Neural cell (in vitro differentiated cells): ENCODE data around the gene EFCAB11.

ENCODE experiments used
- CTCF ChIP-seq: fragments of 450-650 bp; IDR thresholded peaks from 2 replicates; pipeline ENCODE4 v1.5.1; 2014; ENCODE audit warnings: antibody characterized with exemption, mild to moderate bottlenecking, moderate library complexity; ENCODE audit not compliant: poor library complexity, severe bottlenecking
- EP300 ChIP-seq: fragments of 450-650 bp; conservative IDR thresholded peaks from 2 replicates; pipeline ENCODE4 v1.6.1; 2014; ENCODE audit warnings: antibody characterized with exemption, mild to moderate bottlenecking, moderate library complexity; ENCODE audit not compliant: poor library complexity, severe bottlenecking
- EZH2 ChIP-seq: fragments of 200-600, 300-800 bp; shearing (Covaris generic), sonication (generic); IDR thresholded peaks from 2 replicates; pipeline ENCODE4 v1.6.1; 2014; ENCODE audit warnings: antibody characterized with exemption, low read length, borderline replicate concordance, mild to moderate bottlenecking; ENCODE audit not compliant: insufficient read depth, poor library complexity, severe bottlenecking
- MXI1 ChIP-seq: fragments of 450-650 bp; conservative IDR thresholded peaks from 2 replicates; pipeline ENCODE4 v1.6.1; 2014; ENCODE audit warnings: antibody characterized with exemption, mild to moderate bottlenecking; ENCODE audit not compliant: poor library complexity, severe bottlenecking
- POLR2AphosphoS5 ChIP-seq: IDR thresholded peaks from 2 replicates; pipeline ENCODE4 v1.6.1; 2012
- RAD21 ChIP-seq: fragments of 450-650 bp; conservative IDR thresholded peaks from 2 replicates; pipeline ENCODE4 v1.6.1; 2014; ENCODE audit warnings: antibody characterized with exemption, mild to moderate bottlenecking, moderate library complexity
- TAF1 ChIP-seq: IDR thresholded peaks from 2 replicates; pipeline ENCODE4 v1.6.1; 2012; ENCODE audit warnings: low read depth

- TF ChIP-seq CTCF, result no peak
- no peak for TF ChIP-seq MXI1
- TF ChIP-seq EP300, result no peak
- no peak for TF ChIP-seq POLR2AphosphoS5
- TF ChIP-seq EZH2, result no peak
- TF ChIP-seq TAF1, result no peak
- TF ChIP-seq RAD21, result no peak
These were observed 32.1 kb upstream of the EFCAB11 start for GRCh38 chr14:89986462-89987160.
